Panc1 (cell line): ENCODE results near the gene MT1H.

ENCODE experiments used
- POLR2AphosphoS5 ChIP-seq: IDR thresholded peaks from 2 replicates; pipeline ENCODE4 v1.6.1; 2012; ENCODE audit warnings: mild to moderate bottlenecking, low read depth, low read length, moderate library complexity
- TCF7L2 ChIP-seq: IDR thresholded peaks from 2 replicates; pipeline ENCODE4 v1.6.1; 2011; ENCODE audit warnings: mild to moderate bottlenecking, low read depth, low read length, inconsistent platforms
- TF ChIP-seq, protein P1 (sequence below): fragments of 450-650 bp; IDR thresholded peaks from 2 replicates; pipeline ENCODE4 v1.5.1; 2017; ENCODE audit warnings: mild to moderate bottlenecking
- TF ChIP-seq, protein P2 (sequence below), 2 experiments: IDR thresholded peaks; 2 replicates each; pipeline ENCODE4 v1.6.1; 2011 to 2012; ENCODE audit warnings: low read depth in 2 of 2, control low read depth in 1 of 2, low read length in 1 of 2, mild to moderate bottlenecking in 1 of 2, moderate library complexity in 1 of 2; ENCODE audit not compliant: insufficient read depth in 1 of 2

DNA sequence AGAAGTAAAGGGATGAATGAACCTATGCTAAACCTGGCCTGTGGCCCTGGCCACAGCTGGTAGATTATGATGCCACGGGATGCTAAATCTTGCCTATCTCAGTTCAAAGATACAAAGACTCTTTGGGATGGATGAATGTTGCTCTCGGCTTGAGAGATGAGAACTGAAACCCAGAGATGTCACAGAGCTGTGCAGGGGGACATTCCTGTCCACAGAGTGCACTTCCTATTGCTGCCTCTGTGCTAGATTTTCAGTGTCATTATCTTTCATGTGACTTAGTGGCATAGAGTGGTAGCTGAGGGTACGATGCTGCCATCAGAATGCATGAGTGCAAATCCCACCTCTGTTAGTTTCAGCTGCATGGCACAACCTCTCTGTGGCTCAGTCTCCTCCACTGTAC is 39.5 kb upstream of the MT1H start:
- TF ChIP-seq, protein P1, sequence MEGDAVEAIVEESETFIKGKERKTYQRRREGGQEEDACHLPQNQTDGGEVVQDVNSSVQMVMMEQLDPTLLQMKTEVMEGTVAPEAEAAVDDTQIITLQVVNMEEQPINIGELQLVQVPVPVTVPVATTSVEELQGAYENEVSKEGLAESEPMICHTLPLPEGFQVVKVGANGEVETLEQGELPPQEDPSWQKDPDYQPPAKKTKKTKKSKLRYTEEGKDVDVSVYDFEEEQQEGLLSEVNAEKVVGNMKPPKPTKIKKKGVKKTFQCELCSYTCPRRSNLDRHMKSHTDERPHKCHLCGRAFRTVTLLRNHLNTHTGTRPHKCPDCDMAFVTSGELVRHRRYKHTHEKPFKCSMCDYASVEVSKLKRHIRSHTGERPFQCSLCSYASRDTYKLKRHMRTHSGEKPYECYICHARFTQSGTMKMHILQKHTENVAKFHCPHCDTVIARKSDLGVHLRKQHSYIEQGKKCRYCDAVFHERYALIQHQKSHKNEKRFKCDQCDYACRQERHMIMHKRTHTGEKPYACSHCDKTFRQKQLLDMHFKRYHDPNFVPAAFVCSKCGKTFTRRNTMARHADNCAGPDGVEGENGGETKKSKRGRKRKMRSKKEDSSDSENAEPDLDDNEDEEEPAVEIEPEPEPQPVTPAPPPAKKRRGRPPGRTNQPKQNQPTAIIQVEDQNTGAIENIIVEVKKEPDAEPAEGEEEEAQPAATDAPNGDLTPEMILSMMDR: no peak
- TF ChIP-seq, protein P2, sequence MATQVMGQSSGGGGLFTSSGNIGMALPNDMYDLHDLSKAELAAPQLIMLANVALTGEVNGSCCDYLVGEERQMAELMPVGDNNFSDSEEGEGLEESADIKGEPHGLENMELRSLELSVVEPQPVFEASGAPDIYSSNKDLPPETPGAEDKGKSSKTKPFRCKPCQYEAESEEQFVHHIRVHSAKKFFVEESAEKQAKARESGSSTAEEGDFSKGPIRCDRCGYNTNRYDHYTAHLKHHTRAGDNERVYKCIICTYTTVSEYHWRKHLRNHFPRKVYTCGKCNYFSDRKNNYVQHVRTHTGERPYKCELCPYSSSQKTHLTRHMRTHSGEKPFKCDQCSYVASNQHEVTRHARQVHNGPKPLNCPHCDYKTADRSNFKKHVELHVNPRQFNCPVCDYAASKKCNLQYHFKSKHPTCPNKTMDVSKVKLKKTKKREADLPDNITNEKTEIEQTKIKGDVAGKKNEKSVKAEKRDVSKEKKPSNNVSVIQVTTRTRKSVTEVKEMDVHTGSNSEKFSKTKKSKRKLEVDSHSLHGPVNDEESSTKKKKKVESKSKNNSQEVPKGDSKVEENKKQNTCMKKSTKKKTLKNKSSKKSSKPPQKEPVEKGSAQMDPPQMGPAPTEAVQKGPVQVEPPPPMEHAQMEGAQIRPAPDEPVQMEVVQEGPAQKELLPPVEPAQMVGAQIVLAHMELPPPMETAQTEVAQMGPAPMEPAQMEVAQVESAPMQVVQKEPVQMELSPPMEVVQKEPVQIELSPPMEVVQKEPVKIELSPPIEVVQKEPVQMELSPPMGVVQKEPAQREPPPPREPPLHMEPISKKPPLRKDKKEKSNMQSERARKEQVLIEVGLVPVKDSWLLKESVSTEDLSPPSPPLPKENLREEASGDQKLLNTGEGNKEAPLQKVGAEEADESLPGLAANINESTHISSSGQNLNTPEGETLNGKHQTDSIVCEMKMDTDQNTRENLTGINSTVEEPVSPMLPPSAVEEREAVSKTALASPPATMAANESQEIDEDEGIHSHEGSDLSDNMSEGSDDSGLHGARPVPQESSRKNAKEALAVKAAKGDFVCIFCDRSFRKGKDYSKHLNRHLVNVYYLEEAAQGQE (IDR thresholded peaks at IDR 0.05; ENCODE audit: insufficient read depth in 1 of 2, low read depth in 2 of 2, low read length in 1 of 2): no peak
- TF ChIP-seq TCF7L2 (no peak), POLR2AphosphoS5 (no peak)
